H1 (cell line): ENCODE measurements around the gene CLIC2. TPM values are rescaled to one million over a fixed set of nuclear protein-coding genes. Genes with fewer than 3 reads are reported as not detected.

Source experiments
- CTCF ChIA-PET: fragments of 300-600 bp; sonication (Branson Sonifier 250); formaldehyde crosslinking; loops from one replicate; lab custom pipeline; 2021; ENCODE audit not compliant: partially characterized antibody; lab: Charles Lee
- POLR2A ChIA-PET: fragments of 300-600 bp; sonication (Branson Sonifier 250); formaldehyde crosslinking; loops from one replicate; lab custom pipeline; 2021; ENCODE audit warnings: inconsistent platforms; ENCODE audit not compliant: partially characterized antibody; lab: Charles Lee
- DNase-seq, 2 experiments: peaks; one replicate each; pipeline versions ENCODE4 v3.0.0 to v3.0.0-alpha.2; 2010 to 2022; ENCODE audit warnings: low spot score in 2 of 2, low read depth in 1 of 2, mixed read lengths in 1 of 2
- FAIRE-seq: peaks from 2 replicates; lab custom pipeline; 2011; peaks lifted over from hg19 to GRCh38; lab: Jason Lieb, UNC
- H2AFZ ChIP-seq: 2 replicates; pipeline ENCODE4 v1.8.1; 2012; ENCODE audit warnings: low read length, inconsistent platforms
- H2AK5ac ChIP-seq: 2 replicates; pipeline ENCODE4 v1.6.1; 2013; ENCODE audit warnings: low read depth, low read length
- H2BK120ac ChIP-seq: replicated peaks from 2 replicates; pipeline ENCODE3; 2013; ENCODE audit warnings: low read depth, low read length, inconsistent platforms
- H2BK12ac ChIP-seq: 2 replicates; pipeline ENCODE4 v1.6.1; 2013; ENCODE audit warnings: low read depth, low read length
- H2BK15ac ChIP-seq: 2 replicates; pipeline ENCODE4 v1.6.1; 2013; ENCODE audit warnings: low read length
- H2BK20ac ChIP-seq: 2 replicates; pipeline ENCODE4 v1.6.1; 2013; ENCODE audit warnings: low read length
- H2BK5ac ChIP-seq: 2 replicates; pipeline ENCODE4 v1.6.1; 2013; ENCODE audit warnings: low read depth, low read length
- H3K14ac ChIP-seq: 2 replicates; pipeline ENCODE4 v1.6.1; 2013; ENCODE audit warnings: inconsistent platforms; ENCODE audit not compliant: insufficient read length
- H3K18ac ChIP-seq: 2 replicates; pipeline ENCODE4 v1.6.1; 2013; ENCODE audit warnings: low read length; ENCODE audit errors: extremely low read depth
- H3K23ac ChIP-seq: 2 replicates; pipeline ENCODE4 v1.6.1; 2013; ENCODE audit warnings: inconsistent platforms; ENCODE audit not compliant: insufficient read length
- H3K23me2 ChIP-seq: 2 replicates; pipeline ENCODE4 v1.6.1; 2013; ENCODE audit warnings: low read depth, low read length
- H3K27ac ChIP-seq: 2 replicates; pipeline ENCODE4 v1.6.1; 2011; ENCODE audit warnings: low read depth, low read length, inconsistent platforms
- H3K27me3 ChIP-seq, 4 experiments: replicated peaks in 1 of 4; 1 replicate in 1 of 4; 2 replicates in 3 of 4; pipeline versions ENCODE4 v1.6.1 to v1.8.1; 2011 to 2013; ENCODE audit warnings: low read length in 3 of 4, mild to moderate bottlenecking in 3 of 4, inconsistent platforms in 2 of 4, mixed read lengths in 2 of 4, moderate library complexity in 1 of 4; ENCODE audit not compliant: control insufficient read depth in 3 of 4, insufficient read depth in 3 of 4; ENCODE audit errors: extremely low read depth in 1 of 4
- H3K36me3 ChIP-seq, 4 experiments: 2 replicates each; pipeline versions ENCODE4 v1.6.1 to v1.8.1; 2011 to 2013; ENCODE audit warnings: mild to moderate bottlenecking in 4 of 4, low read length in 3 of 4, moderate library complexity in 2 of 4, control low read depth in 1 of 4, inconsistent platforms in 1 of 4; ENCODE audit not compliant: insufficient read depth in 4 of 4, control insufficient read depth in 2 of 4
- H3K4ac ChIP-seq: replicated peaks from 2 replicates; pipeline ENCODE3; 2013; ENCODE audit warnings: low read length, low read depth, mixed read lengths, inconsistent platforms; ENCODE audit not compliant: insufficient read length
- H3K4me1 ChIP-seq, 4 experiments: replicated peaks in 1 of 4; 1 replicate in 1 of 4; 2 replicates in 3 of 4; pipeline versions ENCODE4 v1.6.1 to v1.8.1; 2011 to 2013; ENCODE audit warnings: low read length in 3 of 4, inconsistent platforms in 2 of 4, mixed read lengths in 1 of 4; ENCODE audit not compliant: insufficient read depth in 4 of 4, control insufficient read depth in 3 of 4
- H3K4me2 ChIP-seq, 2 experiments: 2 replicates each; pipeline versions ENCODE4 v1.6.1 to v1.8.1; 2011 to 2013; ENCODE audit warnings: low read depth in 2 of 2, low read length in 2 of 2, control low read depth in 1 of 2, inconsistent platforms in 1 of 2, mild to moderate bottlenecking in 1 of 2; ENCODE audit not compliant: insufficient read depth in 1 of 2
- H3K4me3 ChIP-seq, 4 experiments: fragments of 200-600, 300-600 bp in 1 of 4; sonication (generic), shearing (Covaris generic), sonication (Bioruptor Twin) in 1 of 4; 2 replicates each; pipeline versions ENCODE4 v1.5.1 to v1.8.1; 2011 to 2016; ENCODE audit warnings: low read length in 4 of 4, low read depth in 3 of 4, control low read depth in 2 of 4, inconsistent platforms in 2 of 4, mild to moderate bottlenecking in 2 of 4, mixed read lengths in 1 of 4, moderate library complexity in 1 of 4; ENCODE audit not compliant: insufficient read depth in 2 of 4; ENCODE audit errors: extremely low read depth in 1 of 4
- H3K56ac ChIP-seq: replicated peaks from 2 replicates; pipeline ENCODE3; 2013; ENCODE audit warnings: low read depth, mild to moderate bottlenecking, mixed read lengths, low read length, inconsistent platforms; ENCODE audit not compliant: insufficient read length
- H3K79me1 ChIP-seq: 2 replicates; pipeline ENCODE4 v1.6.1; 2013; ENCODE audit warnings: low read depth, low read length, control low read depth
- H3K79me2 ChIP-seq, 2 experiments: 2 replicates each; pipeline versions ENCODE4 v1.6.1 to v1.8.1; 2012 to 2013; ENCODE audit warnings: low read length in 2 of 2, mild to moderate bottlenecking in 2 of 2, inconsistent platforms in 1 of 2; ENCODE audit not compliant: insufficient read depth in 2 of 2, control insufficient read depth in 1 of 2
- H3K9ac ChIP-seq, 4 experiments: replicated peaks in 1 of 4; 1 replicate in 1 of 4; 2 replicates in 3 of 4; pipeline versions ENCODE4 v1.6.1 to v1.8.1; 2011 to 2013; ENCODE audit warnings: low read depth in 3 of 4, low read length in 3 of 4, control low read depth in 2 of 4, mild to moderate bottlenecking in 2 of 4, moderate library complexity in 2 of 4, inconsistent platforms in 1 of 4; ENCODE audit errors: extremely low read depth in 1 of 4
- H3K9me3 ChIP-seq, 2 experiments: 2 replicates each; pipeline versions ENCODE4 v1.6.1 to v1.8.1; 2012 to 2013; ENCODE audit warnings: mild to moderate bottlenecking in 2 of 2, moderate library complexity in 2 of 2, control low read depth in 1 of 2, inconsistent platforms in 1 of 2, low read depth in 1 of 2, low read length in 1 of 2, mixed read lengths in 1 of 2; ENCODE audit not compliant: insufficient read depth in 2 of 2
- H4K20me1 ChIP-seq, 2 experiments: replicated peaks in 1 of 2; 2 replicates each; pipeline versions ENCODE3 to v1.8.1; 2011 to 2013; ENCODE audit warnings: inconsistent platforms in 2 of 2, low read length in 2 of 2, mild to moderate bottlenecking in 1 of 2; ENCODE audit not compliant: insufficient read depth in 2 of 2, control insufficient read depth in 1 of 2
- H4K5ac ChIP-seq: 2 replicates; pipeline ENCODE4 v1.6.1; 2013; ENCODE audit warnings: low read length, low read depth, mixed read lengths, inconsistent platforms; ENCODE audit not compliant: insufficient read length
- H4K8ac ChIP-seq: 2 replicates; pipeline ENCODE4 v1.8.0; 2013; ENCODE audit warnings: mild to moderate bottlenecking, moderate library complexity, low read length, inconsistent platforms; ENCODE audit not compliant: insufficient read depth; ENCODE audit errors: extremely low read depth
- H4K91ac ChIP-seq: replicated peaks from 2 replicates; pipeline ENCODE3; 2013; ENCODE audit warnings: low read length, mixed read lengths, inconsistent platforms; ENCODE audit not compliant: insufficient read length
- CBX5 ChIP-seq: fragments of 300-800, 300-1000 bp; sonication (generic); IDR thresholded peaks from 2 replicates; pipeline ENCODE4 v1.7.1; 2016; ENCODE audit warnings: antibody characterized with exemption, low read length, low read depth
- CBX8 ChIP-seq: fragments of 300-800, 300-1000 bp; sonication (generic); IDR thresholded peaks from 2 replicates; pipeline ENCODE4 v1.7.1; 2016; ENCODE audit warnings: low read depth, low read length, borderline replicate concordance
- POLR2A ChIP-seq, 2 experiments: IDR thresholded peaks; 1 replicate in 1 of 2; 2 replicates in 1 of 2; pipeline ENCODE4 v1.6.1; 2011; ENCODE audit warnings: low read depth in 2 of 2, low read length in 2 of 2, mild to moderate bottlenecking in 2 of 2; ENCODE audit errors: control extremely low read depth in 1 of 2
- POLR2AphosphoS5 ChIP-seq: IDR thresholded peaks from 2 replicates; pipeline ENCODE4 v1.6.1; 2011; ENCODE audit warnings: low read depth, low read length
- RNF2 ChIP-seq: fragments of 200-900, 300-1000 bp; sonication (generic); IDR thresholded peaks from 2 replicates; pipeline ENCODE4 v1.7.1; 2016; ENCODE audit warnings: borderline replicate concordance, low read depth, mild to moderate bottlenecking, antibody characterized with exemption, low read length; ENCODE audit not compliant: poor library complexity, severe bottlenecking; ENCODE audit errors: missing control alignments
- SRF ChIP-seq: IDR thresholded peaks from 2 replicates; pipeline ENCODE4 v1.6.1; 2011; ENCODE audit warnings: mild to moderate bottlenecking, low read depth, low read length, moderate library complexity
- WGBS, 2 experiments: shearing (Covaris generic) in 1 of 2; methylation state at CpG; one replicate each; pipeline versions ENCODE4 v1.1.6 to v1.1.7; 2013 to 2015; ENCODE audit warnings: low lambda C conversion rate in 2 of 2, mixed read lengths in 2 of 2, inconsistent platforms in 1 of 2, low coverage in 1 of 2, missing lambda C conversion rate in 1 of 2; ENCODE audit not compliant: insufficient replicate concordance in 2 of 2, insufficient coverage in 1 of 2, insufficient read length in 1 of 2; ENCODE audit errors: extremely low coverage in 1 of 2, missing lambda C conversion rate in 1 of 2; 5-methylcytosine and 5-hydroxymethylcytosine counted together
- polyA plus RNA-seq, 7 experiments: library from polyadenylated mRNA; depleted of rRNA in 3 of 7; stranded (reverse) in 5 of 7; unstranded in 2 of 7; fragments of >200 nt in 5 of 7; fragments of 200-250 nt in 2 of 7; gene quantifications; 1 replicate in 5 of 7; 2 replicates in 1 of 7; 4 replicates in 1 of 7; pipeline versions ENCODE4 v1.2.1 to v1.2.3, GENCODE V29; 2011 to 2013; ENCODE audit warnings: missing spikeins in 2 of 7, mixed read lengths in 2 of 7
- total RNA-seq: library from RNA; stranded (reverse); fragmentation: NEBNext Ultra II Directional; extraction: Animal tissue kit (Norgen Biotek cat#: 25700); gene quantifications from 2 replicates; pipeline ENCODE4 v1.2.1, GENCODE V29; 2021

CLIC2 gene
- total and polyA plus RNA-seq, 2 of the 8 experiments (the other 6 are each of a cell fraction or from before 2014, with no cell fraction given), result 0.08 to 0.61 TPM

GRCh38 chrX:155242300-155242699, 92.1 kb downstream of the CLIC2 start:
- Histone ChIP-seq H3K23ac (no peak overlapping the region), H3K4me2 (no peak overlapping the region), H3K9ac (no peak overlapping the region), H4K8ac (no peak overlapping the region), H3K27ac (no peak overlapping the region), H3K23me2 (no peaks in the 10 kb centered on the region), H3K4me3 (no peak overlapping the region), H3K4me1 (no peaks in the 10 kb centered on the region), H4K5ac (no peak overlapping the region)
- DNase-seq, result no peak
- WGBS, 2 experiments, result 88% methylated on average over 5 of the region's 5 CpGs; no CpG with 5 or more reads in 1 of the 2 experiments
- peak; percentile 36 for FAIRE-seq
- TF ChIP-seq POLR2AphosphoS5 (no peak), POLR2A (IDR thresholded peaks at IDR 0.05; ENCODE audit: control extremely low read depth in 1 of 2, low read depth in 2 of 2, low read length in 2 of 2) (no peak), CBX8 (no peak), SRF (no peak), CBX5 (no peak), RNF2 (no peak)
- TF ChIP-seq, all 59 proteins: peak for 0
- H2BK5ac ChIP-seq, result no peak overlapping the region
- peaks cover 0 to 2% of the 10 kb centered on the region in 2 experiments for H4K20me1 ChIP-seq
- H3K27me3 ChIP-seq, result no peaks in the 10 kb centered on the region
- no peaks in the 10 kb centered on the region for H3K9me3 ChIP-seq
- no peaks in the 10 kb centered on the region for H3K79me1 ChIP-seq
- no peak overlapping the region for H3K14ac ChIP-seq
- ChIA-PET POLR2A (interaction anchor here (0.6 kb wide), 1 partner anchor 420 kb away, joined by 3 read pairs; no protein-coding TSS in a partner anchor), CTCF (no interaction called here)
- H3K18ac ChIP-seq, result no peak overlapping the region
- H3K36me3 ChIP-seq, result peaks cover 2 to 20% (median 7%) of the 10 kb centered on the region in 4 experiments; a peak in 2 of 8 replicates
- no peak overlapping the region for H2AFZ ChIP-seq
- no peak overlapping the region for H4K91ac ChIP-seq
- no peak overlapping the region for H2BK120ac ChIP-seq
- H3K4ac ChIP-seq, result no peak overlapping the region
- H2AK5ac ChIP-seq, result no peak overlapping the region
- H3K79me2 ChIP-seq, result no peaks in the 10 kb centered on the region
- H2BK12ac ChIP-seq, result no peak overlapping the region
- H2BK15ac ChIP-seq, result no peak overlapping the region
- H3K56ac ChIP-seq, result no peak overlapping the region
- H2BK20ac ChIP-seq, result no peak overlapping the region
